ENCODE measurements around the gene CDH13.

Gene CDH13

DNA sequence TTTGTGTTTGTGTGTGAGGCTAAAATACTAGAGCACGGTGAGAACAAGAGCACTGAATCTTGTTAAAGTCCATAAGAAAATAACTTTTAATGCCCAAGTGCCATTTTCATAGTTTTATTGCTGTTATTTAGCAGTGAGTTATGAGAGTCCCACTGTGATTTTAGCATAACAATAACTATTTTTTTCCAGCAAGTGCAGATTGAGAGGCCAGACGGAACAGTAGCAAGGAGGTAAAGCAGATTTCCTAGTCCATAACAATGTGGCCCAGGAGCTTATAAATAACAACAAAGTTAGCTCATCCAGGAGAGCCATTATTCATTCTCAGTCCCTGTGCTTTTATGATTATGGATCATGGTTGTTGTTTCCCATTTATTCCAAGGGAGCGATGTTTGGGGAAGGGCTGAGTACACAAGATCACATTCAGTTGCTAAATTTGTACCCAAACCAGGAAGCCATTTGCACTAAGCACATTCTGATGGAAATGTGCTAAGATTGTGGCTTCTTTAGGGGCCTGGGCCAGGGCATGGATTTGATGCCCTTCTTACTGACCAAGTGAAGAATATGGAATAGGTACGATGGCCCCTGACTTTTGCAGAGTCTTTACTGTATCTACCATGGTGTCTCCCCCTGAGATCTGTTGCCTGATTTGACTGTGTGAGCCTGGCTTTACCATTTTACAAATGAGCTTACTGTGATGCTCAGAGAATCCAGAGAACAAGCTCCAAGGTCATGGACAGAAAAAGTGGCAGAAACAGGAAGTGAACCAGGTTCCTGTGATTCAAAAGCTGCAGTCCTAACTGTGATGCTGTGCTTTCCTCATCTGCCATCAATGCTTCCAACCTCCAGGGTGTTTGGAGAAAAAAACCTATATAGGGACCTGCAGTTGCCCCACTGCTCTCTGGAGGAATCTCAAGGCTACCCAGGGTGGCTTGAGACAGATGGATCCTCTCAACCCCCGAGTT is 976.3 kb downstream of the CDH13 start:
- H3K27ac Mint-ChIP-seq = no peak overlapping the region
- intact Hi-C loops (cut with micrococcal nuclease) = no loop called here

DNA sequence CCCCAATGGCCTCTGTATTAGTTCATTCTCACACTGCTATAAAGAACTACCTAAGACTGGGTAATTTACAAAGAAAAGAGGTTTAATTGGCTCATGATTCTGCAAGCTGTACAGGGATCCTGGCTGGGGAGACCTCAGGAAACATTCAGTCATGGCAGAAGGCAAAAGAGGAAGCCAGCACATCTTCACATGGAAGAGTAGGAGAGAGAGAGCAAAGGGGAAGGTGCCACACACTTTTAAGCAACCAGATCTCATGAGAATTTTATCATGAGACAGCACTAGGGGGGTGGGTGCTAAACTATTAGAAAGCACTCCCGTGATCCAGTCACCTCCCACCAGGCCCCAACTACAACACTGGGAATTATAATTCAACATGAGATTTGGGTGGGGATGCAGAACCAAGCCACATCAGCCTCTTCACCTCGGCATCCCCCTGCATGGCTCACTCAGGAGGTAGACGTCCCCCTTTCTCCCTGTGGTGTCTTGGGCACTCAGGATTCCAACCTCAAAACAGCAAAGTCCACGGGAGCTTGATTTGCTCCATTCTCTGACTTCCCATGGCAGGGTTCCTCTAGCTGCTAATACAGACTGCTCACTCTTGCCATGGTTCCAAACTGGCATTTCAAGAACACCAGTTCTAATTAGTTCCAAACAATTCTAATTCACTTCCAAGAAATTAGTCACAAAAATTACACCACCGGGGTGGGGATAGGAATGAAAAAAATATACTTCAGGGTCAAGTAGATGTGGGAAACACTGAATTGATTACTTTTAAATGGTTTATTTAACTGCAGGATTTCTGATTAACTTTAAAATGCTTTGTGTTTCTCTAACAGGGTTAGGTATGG is 977.2 kb downstream of the CDH13 start:
- peaks cover 2% of the 10 kb centered on the region for H3K27me3 Mint-ChIP-seq
- peaks cover 5% of the 10 kb centered on the region for H3K4me1 Mint-ChIP-seq (ENCODE audit: low read depth)
- H3K27ac Mint-ChIP-seq = no peak overlapping the region
- no peak overlapping the region for H3K4me3 Mint-ChIP-seq
- no peaks in the 10 kb centered on the region for H3K36me3 Mint-ChIP-seq (ENCODE audit: low read depth)
- intact Hi-C loops (cut with micrococcal nuclease) = no loop called here
- H3K9me3 Mint-ChIP-seq = no peaks in the 10 kb centered on the region

More for the DNA sequence above, 976.3 kb downstream of the CDH13 start:
- Mint-ChIP-seq H3K4me1 (ENCODE audit: low read depth) (peaks cover 5% of the 10 kb centered on the region), H3K9me3 (no peaks in the 10 kb centered on the region), H3K36me3 (ENCODE audit: low read depth) (no peaks in the 10 kb centered on the region), H3K27me3 (peaks cover 2% of the 10 kb centered on the region), H3K4me3 (no peak overlapping the region)

GRCh38 chr16:83606486-83607030 is 979.8 kb downstream of the CDH13 start:
- Mint-ChIP-seq H3K4me3 (no peak overlapping the region), H3K27me3 (peaks cover 2% of the 10 kb centered on the region), H3K4me1 (ENCODE audit: low read depth) (peaks cover 5% of the 10 kb centered on the region), H3K27ac (no peak overlapping the region), H3K36me3 (ENCODE audit: low read depth) (no peaks in the 10 kb centered on the region), H3K9me3 (no peaks in the 10 kb centered on the region)
- intact Hi-C loops (cut with micrococcal nuclease) = no loop called here

GRCh38 chr16:83609178-83609577 is 982.4 kb downstream of the CDH13 start:
- Mint-ChIP-seq H3K27me3 (peaks cover 5% of the 10 kb centered on the region), H3K4me1 (ENCODE audit: low read depth) (no peaks in the 10 kb centered on the region), H3K9me3 (no peaks in the 10 kb centered on the region), H3K36me3 (ENCODE audit: low read depth) (no peaks in the 10 kb centered on the region), H3K4me3 (no peak overlapping the region), H3K27ac (no peak overlapping the region)
- intact Hi-C loops (cut with micrococcal nuclease) = no loop called here

- H3K36me3 Mint-ChIP-seq (ENCODE audit: low read depth) = no peaks in the 10 kb centered on the region
- peaks cover 3% of the 10 kb centered on the region for H3K27me3 Mint-ChIP-seq
- H3K9me3 Mint-ChIP-seq = no peaks in the 10 kb centered on the region
- no peak overlapping the region for H3K27ac Mint-ChIP-seq
- no peak overlapping the region for H3K4me3 Mint-ChIP-seq
- peaks cover 7% of the 10 kb centered on the region for H3K4me1 Mint-ChIP-seq (ENCODE audit: low read depth)
- intact Hi-C loops (cut with micrococcal nuclease) = no loop called here
Measured at GRCh38 chr16:83615141-83615952, 988.6 kb downstream of the CDH13 start.

DNA sequence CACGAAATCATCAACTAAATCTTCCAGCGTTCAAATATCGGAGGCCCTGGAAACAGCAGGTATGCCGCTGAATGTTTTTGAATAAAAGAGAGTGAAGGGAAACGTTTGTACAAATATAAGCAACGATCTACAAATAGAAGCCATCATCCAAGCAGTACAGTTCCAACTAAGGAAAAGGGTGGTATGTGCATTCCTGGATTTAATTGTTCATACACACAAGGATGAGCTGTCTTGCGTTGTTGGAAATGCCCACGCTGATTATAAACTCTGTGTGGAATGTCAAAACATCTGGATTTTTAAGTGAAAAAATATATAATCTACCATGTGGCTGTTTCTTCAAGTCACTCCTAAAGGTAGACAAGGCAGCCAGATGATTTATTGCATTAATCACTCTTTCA is 989.2 kb downstream of the CDH13 start:
- Mint-ChIP-seq H3K36me3 (ENCODE audit: low read depth) (no peaks in the 10 kb centered on the region), H3K27ac (no peak overlapping the region)
- intact Hi-C loops (cut with micrococcal nuclease) = no loop called here

DNA sequence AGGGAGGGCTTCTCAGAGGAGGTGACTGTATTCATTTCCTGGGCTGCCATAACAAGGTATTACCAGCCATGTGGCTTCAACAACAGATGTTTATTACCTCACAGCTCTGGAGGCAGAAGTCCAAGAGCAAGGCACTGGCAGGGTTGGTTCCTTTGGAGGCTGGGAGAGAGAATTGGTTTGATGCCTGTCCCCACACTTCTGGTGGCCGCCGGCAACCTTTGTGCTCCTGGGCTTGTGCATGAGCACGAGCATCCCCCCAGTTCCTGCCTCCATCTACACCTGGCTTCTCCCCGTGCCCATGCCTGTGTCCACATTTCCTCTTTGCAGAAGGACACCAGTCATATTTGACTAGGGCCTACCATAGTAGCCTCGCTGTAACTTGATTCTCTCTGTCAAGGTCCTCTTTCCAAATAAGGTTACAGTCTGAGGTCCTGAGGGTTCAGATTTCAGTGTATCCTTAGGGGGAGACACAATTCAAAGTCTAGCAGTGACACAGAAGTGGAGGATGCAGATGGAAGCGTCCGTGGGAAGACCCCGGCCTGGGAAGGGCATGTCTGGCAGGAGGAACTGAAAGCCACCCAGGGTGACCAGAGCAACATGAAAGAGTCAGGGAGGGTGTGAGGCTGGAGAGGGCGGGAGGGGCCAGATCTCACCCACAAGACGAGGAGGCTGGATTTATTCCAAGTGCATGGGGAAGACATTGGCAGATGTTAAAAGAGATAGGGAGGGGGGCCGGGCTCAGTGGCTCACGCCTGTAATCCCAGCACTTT is 992.8 kb downstream of the CDH13 start:
- peaks cover 7% of the 10 kb centered on the region for H3K27me3 Mint-ChIP-seq
- H3K4me3 Mint-ChIP-seq = no peak overlapping the region
- H3K4me1 Mint-ChIP-seq (ENCODE audit: low read depth) = peaks cover 7% of the 10 kb centered on the region
- H3K36me3 Mint-ChIP-seq (ENCODE audit: low read depth) = no peaks in the 10 kb centered on the region
- no peak overlapping the region for H3K27ac Mint-ChIP-seq
- H3K9me3 Mint-ChIP-seq = no peaks in the 10 kb centered on the region
- intact Hi-C loops (cut with micrococcal nuclease) = no loop called here

More for the DNA sequence above, 989.2 kb downstream of the CDH13 start:
- Mint-ChIP-seq H3K4me1 (ENCODE audit: low read depth) (peaks cover 7% of the 10 kb centered on the region), H3K9me3 (no peaks in the 10 kb centered on the region), H3K4me3 (no peak overlapping the region), H3K27me3 (peaks cover 5% of the 10 kb centered on the region)

DNA sequence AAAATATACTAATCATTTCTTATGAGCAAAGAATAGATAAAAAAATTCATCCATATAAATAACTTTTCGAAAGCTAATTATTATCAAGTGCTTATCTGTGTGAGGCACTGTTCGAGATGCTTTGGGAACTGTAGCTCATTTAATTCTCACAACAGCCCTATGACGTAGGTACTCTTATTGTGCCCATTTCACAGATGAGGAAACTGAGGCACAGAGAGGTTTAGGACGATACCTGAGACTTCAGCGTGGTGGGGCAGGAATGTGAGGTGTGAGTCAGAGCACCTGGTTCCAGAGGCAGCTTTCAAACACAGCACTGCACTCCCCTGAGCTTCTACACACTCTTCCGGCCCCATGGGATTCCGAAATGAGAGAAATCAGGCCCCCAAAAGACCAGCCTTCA is 995.2 kb downstream of the CDH13 start:
- Mint-ChIP-seq H3K4me1 (ENCODE audit: low read depth) (peaks cover 7% of the 10 kb centered on the region), H3K9me3 (no peaks in the 10 kb centered on the region), H3K36me3 (ENCODE audit: low read depth) (no peaks in the 10 kb centered on the region), H3K27ac (no peak overlapping the region), H3K27me3 (peaks cover 7% of the 10 kb centered on the region), H3K4me3 (no peak overlapping the region)
- intact Hi-C loops (cut with micrococcal nuclease) = no loop called here

GRCh38 chr16:83623091-83623730 is 996.4 kb downstream of the CDH13 start:
- peaks cover 7% of the 10 kb centered on the region for H3K27me3 Mint-ChIP-seq
- H3K4me3 Mint-ChIP-seq = no peak overlapping the region
- no peak overlapping the region for H3K27ac Mint-ChIP-seq
- intact Hi-C loops (cut with micrococcal nuclease) = no loop called here
- peaks cover 7% of the 10 kb centered on the region for H3K4me1 Mint-ChIP-seq (ENCODE audit: low read depth)
- no peaks in the 10 kb centered on the region for H3K36me3 Mint-ChIP-seq (ENCODE audit: low read depth)
- no peaks in the 10 kb centered on the region for H3K9me3 Mint-ChIP-seq

DNA sequence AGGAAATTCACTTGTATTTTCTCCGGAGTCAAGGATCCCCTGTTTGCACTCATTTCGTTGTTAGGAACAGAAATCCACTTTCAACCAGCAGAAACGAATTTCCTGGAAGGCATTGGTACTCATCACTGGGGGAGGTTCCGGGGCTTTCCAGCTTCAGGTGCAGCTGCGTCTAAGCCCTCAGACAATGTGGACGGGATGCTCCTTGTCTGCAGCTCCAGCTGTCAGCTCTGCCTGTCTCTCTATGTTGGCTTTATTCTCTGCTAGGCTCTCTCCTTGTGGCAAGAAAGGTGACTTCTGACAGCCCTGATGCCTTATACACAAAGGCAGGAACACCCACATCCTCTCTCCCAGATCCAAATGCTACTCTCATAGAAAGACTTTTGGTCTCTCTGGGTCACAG is 997.1 kb downstream of the CDH13 start:
- Mint-ChIP-seq H3K4me1 (ENCODE audit: low read depth) (peaks cover 7% of the 10 kb centered on the region), H3K27ac (no peak overlapping the region), H3K27me3 (peaks cover 7% of the 10 kb centered on the region), H3K9me3 (no peaks in the 10 kb centered on the region), H3K4me3 (no peak overlapping the region), H3K36me3 (ENCODE audit: low read depth) (no peaks in the 10 kb centered on the region)
- intact Hi-C loops (cut with micrococcal nuclease) = no loop called here

DNA sequence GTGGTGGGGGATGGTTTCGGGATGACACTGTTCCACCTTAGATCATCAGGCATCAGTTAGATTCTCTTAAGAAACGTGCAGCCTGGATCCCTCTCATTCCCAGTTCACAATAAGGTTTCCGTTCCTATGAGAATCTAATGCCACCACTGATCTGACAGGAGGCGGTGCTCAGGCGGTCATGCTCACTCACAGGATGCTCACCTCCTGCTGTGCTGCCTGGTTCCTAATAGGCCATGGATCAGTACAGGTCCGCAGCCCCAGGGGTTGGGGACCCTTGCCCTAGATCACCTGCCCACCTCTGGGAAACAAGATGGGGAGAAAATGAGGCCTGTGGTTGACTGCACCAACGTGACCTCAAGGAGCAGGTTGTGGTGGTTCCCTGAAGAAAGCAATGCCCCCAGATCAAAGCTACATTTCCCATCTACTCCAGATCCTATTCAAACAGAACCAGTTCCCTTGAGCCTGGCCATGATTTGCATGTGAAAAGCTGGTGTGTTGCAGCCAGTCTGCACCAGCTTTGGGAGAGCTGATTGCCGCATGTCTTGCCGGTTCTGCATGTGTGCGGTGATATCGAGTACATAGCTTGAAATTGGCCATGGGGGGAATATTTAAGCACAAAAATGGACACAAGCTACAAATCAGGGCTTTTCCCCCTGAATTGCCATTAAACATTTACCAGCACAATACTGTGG is 997.8 kb downstream of the CDH13 start:
- intact Hi-C loops (cut with micrococcal nuclease) = no loop called here
- H3K4me3 Mint-ChIP-seq = no peak overlapping the region

GRCh38 chr16:83626204-83626603 is 999.4 kb downstream of the CDH13 start:
- H3K27me3 Mint-ChIP-seq = peaks cover 5% of the 10 kb centered on the region
- H3K4me1 Mint-ChIP-seq (ENCODE audit: low read depth) = no peaks in the 10 kb centered on the region
- H3K9me3 Mint-ChIP-seq = no peaks in the 10 kb centered on the region
- no peak overlapping the region for H3K4me3 Mint-ChIP-seq
- intact Hi-C loops (cut with micrococcal nuclease) = no loop called here
- no peaks in the 10 kb centered on the region for H3K36me3 Mint-ChIP-seq (ENCODE audit: low read depth)
- no peak overlapping the region for H3K27ac Mint-ChIP-seq

More for the DNA sequence above, 997.8 kb downstream of the CDH13 start:
- Mint-ChIP-seq H3K27ac (no peak overlapping the region), H3K4me1 (ENCODE audit: low read depth) (peaks cover 6% of the 10 kb centered on the region), H3K36me3 (ENCODE audit: low read depth) (no peaks in the 10 kb centered on the region), H3K9me3 (no peaks in the 10 kb centered on the region), H3K27me3 (peaks cover 7% of the 10 kb centered on the region)
